ENCODE data around the gene ZNF212. TPM values are rescaled to one million over a fixed set of nuclear protein-coding genes. Genes with fewer than 3 reads are reported as not detected.

ZNF212 gene
- total RNA-seq, 4 donors from 2014 or later, result 8.4 to 12.6 (median 10.5) TPM

- Histone ChIP-seq H3K27ac (peak overlapping the region; percentile 51 to 93 (median 85)), H3K36me3 (peaks cover 2 to 34% (median 19%) of the 10 kb centered on the region in 3 donors), H3K4me1 (peaks cover 0 to 28% (median 17%) of the 10 kb centered on the region in 4 donors), H3K4me3 (peak overlapping the region; percentile 74 to 89 (median 85)), H3K27me3 (no peaks in the 10 kb centered on the region), H3K9me3 (no peaks in the 10 kb centered on the region)
- WGBS, 2 donors, result 2 to 5% methylated on average over 17 of the region's 17 CpGs
- TF ChIP-seq EP300 (IDR thresholded peaks at IDR 0.05) (no peak), CTCF (IDR thresholded peaks at IDR 0.05) (no peak), POLR2A (IDR thresholded peaks at IDR 0.05) (no peak)
- DNase-seq (ENCODE audit: low spot score in 2 of 2), result no peak
Measured at GRCh38 chr7:149196151-149196704, 43.2 kb upstream of the ZNF212 start.

GRCh38 chr7:149196705-149197171, 42.7 kb upstream of the ZNF212 start:
- H3K4me1 ChIP-seq, result peaks cover 0 to 28% (median 15%) of the 10 kb centered on the region in 4 donors
- peak overlapping the region; percentile 74 to 89 (median 85) for H3K4me3 ChIP-seq
- WGBS, 2 donors, result 0 to 21% methylated on average over 4 to 7 of the region's 7 CpGs
- no peak for DNase-seq (ENCODE audit: low spot score in 2 of 2)
- peaks cover 2 to 39% (median 21%) of the 10 kb centered on the region in 3 donors for H3K36me3 ChIP-seq
- TF ChIP-seq CTCF (IDR thresholded peaks at IDR 0.05), result no peak
- no peak for TF ChIP-seq EP300 (IDR thresholded peaks at IDR 0.05)
- no peak for TF ChIP-seq POLR2A (IDR thresholded peaks at IDR 0.05)
- H3K9me3 ChIP-seq, result no peaks in the 10 kb centered on the region
- H3K27me3 ChIP-seq, result no peaks in the 10 kb centered on the region
- peak overlapping the region in 3 of 4 donors; percentile 30 to 93 (median 87) for H3K27ac ChIP-seq

DNA sequence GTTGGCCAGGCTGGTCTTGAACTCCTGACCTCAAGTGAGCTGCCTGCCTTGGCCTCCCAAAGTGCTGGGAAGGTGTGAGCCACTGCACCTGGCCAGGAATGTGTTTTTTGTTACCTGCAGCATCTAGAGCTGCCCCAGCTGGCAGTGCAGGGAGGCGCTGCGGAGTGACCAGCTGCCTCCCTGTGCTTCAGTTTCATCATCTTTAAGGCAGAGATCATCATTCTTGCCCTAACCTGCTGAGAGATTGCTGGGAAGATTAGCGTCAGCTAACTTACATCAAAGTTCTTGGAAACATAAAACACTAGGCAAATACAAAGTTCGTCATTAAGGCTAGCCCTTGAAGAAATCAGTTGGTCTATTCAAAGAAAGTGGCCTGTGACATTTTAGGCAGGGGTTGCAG, 41.8 kb upstream of the ZNF212 start:
- no peak overlapping the region for H3K27ac ChIP-seq
- H3K27me3 ChIP-seq, result no peaks in the 10 kb centered on the region
- DNase-seq (ENCODE audit: low spot score in 2 of 2), result no peak
- 64 to 77% methylated on average over 4 of the region's 4 CpGs for WGBS, 2 donors
- no peak for TF ChIP-seq POLR2A (IDR thresholded peaks at IDR 0.05)
- TF ChIP-seq EP300 (IDR thresholded peaks at IDR 0.05), result no peak
- no peak for TF ChIP-seq CTCF (IDR thresholded peaks at IDR 0.05)
- peaks cover 0 to 28% (median 15%) of the 10 kb centered on the region in 4 donors for H3K4me1 ChIP-seq
- H3K4me3 ChIP-seq, result no peak overlapping the region
- peaks cover 2 to 49% (median 23%) of the 10 kb centered on the region in 3 donors for H3K36me3 ChIP-seq
- no peaks in the 10 kb centered on the region for H3K9me3 ChIP-seq

DNA sequence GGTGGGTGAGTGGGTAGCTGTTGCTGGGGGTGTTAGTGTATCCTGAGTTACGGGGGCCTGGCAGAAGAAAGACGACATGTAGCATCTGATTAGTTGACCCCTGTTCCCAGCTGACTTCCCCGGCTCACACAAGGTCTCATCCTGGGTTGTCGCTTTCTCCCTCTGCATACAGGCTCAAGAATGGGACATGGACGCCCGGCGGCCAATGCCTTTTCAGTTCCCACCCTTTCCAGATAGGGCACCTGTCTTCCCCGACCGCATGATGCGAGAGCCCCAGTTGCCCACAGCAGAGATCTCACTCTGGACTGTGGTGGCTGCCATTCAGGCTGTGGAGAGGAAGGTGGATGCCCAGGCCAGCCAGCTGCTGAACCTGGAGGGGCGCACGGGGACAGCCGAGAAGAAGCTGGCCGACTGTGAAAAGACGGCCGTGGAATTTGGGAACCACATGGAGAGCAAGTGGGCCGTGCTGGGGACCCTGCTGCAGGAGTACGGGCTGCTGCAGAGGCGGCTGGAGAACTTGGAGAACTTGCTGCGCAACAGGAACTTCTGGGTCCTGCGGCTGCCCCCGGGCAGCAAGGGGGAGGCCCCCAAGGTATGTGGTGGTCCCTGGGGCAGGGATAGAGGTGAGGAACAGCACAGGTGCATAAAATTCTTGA, 41.2 kb upstream of the ZNF212 start:
- Histone ChIP-seq H3K27me3 (no peaks in the 10 kb centered on the region), H3K4me3 (no peak overlapping the region), H3K4me1 (peaks cover 0 to 28% (median 15%) of the 10 kb centered on the region in 4 donors), H3K27ac (no peak overlapping the region), H3K9me3 (no peaks in the 10 kb centered on the region), H3K36me3 (peaks cover 2 to 55% (median 23%) of the 10 kb centered on the region in 3 donors)
- no peak for DNase-seq (ENCODE audit: low spot score in 2 of 2)
- no peak for TF ChIP-seq EP300 (IDR thresholded peaks at IDR 0.05)
- no peak for TF ChIP-seq POLR2A (IDR thresholded peaks at IDR 0.05)
- no peak for TF ChIP-seq CTCF (IDR thresholded peaks at IDR 0.05)
- WGBS, 2 donors, result 89 to 90% methylated on average over 22 of the region's 22 CpGs

All from tibial nerve (tissue), 4 donors.